NB4 (cell line): ENCODE data around the gene GKN2.

Source experiments
- POLR2A ChIP-seq: IDR thresholded peaks from 2 replicates; pipeline ENCODE4 v1.6.1; 2011; ENCODE audit warnings: mild to moderate bottlenecking; ENCODE audit not compliant: insufficient read length; ENCODE audit errors: extremely low read depth
- TF ChIP-seq, protein P1 (sequence below): IDR thresholded peaks from one replicate; pipeline ENCODE4 v1.5.1; 2012; ENCODE audit warnings: low read depth, low read length
- TF ChIP-seq, protein P2 (sequence below): IDR thresholded peaks from 2 replicates; pipeline ENCODE4 v1.6.1; 2011; ENCODE audit warnings: low read depth, low read length

DNA sequence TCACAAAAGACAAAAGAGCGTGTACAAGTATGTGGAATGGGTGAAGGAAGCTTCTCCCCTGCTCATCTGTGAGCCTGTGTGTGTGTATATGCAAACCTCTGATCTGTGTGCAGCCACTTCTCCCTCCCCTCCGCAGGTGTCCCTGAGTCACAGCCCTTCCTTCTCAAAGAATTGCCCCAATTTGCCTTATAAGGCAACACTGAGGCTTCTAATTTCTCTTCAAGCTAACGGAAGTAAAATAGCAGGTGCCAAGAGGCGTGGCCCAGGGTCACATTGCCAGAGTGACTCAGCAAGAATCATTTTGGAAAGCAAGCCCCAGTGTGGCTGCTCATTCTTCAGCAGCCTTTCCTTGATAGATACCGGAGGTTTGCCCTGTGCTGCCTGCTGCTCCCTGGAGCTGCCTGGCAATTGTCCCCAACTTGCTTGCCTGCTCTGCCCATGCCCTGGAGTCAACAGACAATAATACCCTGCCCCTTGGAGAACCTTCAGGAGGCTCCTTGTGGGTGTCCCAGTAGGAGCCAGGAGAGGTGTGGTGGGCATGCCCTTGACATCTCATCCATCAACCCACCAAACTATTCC, 44.2 kb downstream of the GKN2 start:
- peak; percentile 44 for TF ChIP-seq POLR2A
- TF ChIP-seq, protein P1, sequence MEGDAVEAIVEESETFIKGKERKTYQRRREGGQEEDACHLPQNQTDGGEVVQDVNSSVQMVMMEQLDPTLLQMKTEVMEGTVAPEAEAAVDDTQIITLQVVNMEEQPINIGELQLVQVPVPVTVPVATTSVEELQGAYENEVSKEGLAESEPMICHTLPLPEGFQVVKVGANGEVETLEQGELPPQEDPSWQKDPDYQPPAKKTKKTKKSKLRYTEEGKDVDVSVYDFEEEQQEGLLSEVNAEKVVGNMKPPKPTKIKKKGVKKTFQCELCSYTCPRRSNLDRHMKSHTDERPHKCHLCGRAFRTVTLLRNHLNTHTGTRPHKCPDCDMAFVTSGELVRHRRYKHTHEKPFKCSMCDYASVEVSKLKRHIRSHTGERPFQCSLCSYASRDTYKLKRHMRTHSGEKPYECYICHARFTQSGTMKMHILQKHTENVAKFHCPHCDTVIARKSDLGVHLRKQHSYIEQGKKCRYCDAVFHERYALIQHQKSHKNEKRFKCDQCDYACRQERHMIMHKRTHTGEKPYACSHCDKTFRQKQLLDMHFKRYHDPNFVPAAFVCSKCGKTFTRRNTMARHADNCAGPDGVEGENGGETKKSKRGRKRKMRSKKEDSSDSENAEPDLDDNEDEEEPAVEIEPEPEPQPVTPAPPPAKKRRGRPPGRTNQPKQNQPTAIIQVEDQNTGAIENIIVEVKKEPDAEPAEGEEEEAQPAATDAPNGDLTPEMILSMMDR: no peak
- TF ChIP-seq, protein P2, sequence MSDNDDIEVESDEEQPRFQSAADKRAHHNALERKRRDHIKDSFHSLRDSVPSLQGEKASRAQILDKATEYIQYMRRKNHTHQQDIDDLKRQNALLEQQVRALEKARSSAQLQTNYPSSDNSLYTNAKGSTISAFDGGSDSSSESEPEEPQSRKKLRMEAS: peak; percentile 81
